ENCODE data around the gene TRAF6.

- TF ChIP-seq, protein P1, sequence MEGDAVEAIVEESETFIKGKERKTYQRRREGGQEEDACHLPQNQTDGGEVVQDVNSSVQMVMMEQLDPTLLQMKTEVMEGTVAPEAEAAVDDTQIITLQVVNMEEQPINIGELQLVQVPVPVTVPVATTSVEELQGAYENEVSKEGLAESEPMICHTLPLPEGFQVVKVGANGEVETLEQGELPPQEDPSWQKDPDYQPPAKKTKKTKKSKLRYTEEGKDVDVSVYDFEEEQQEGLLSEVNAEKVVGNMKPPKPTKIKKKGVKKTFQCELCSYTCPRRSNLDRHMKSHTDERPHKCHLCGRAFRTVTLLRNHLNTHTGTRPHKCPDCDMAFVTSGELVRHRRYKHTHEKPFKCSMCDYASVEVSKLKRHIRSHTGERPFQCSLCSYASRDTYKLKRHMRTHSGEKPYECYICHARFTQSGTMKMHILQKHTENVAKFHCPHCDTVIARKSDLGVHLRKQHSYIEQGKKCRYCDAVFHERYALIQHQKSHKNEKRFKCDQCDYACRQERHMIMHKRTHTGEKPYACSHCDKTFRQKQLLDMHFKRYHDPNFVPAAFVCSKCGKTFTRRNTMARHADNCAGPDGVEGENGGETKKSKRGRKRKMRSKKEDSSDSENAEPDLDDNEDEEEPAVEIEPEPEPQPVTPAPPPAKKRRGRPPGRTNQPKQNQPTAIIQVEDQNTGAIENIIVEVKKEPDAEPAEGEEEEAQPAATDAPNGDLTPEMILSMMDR (conservative IDR thresholded peaks at IDR 0.05 in 1 of 2, IDR thresholded peaks at IDR 0.05 in 1 of 2; ENCODE audit: extremely low read depth in 1 of 2, insufficient read depth in 1 of 2, low read depth in 1 of 2, low read length in 2 of 2), result no peak
- TF ChIP-seq EZH2 (IDR thresholded peaks at IDR 0.05; ENCODE audit: borderline replicate concordance, low read length), result no peak
Observed at GRCh38 chr11:36447514-36447913, 62.6 kb downstream of the TRAF6 start.
